CD4-positive, alpha-beta T cell treated with Interleukin-15 for 4 hours (primary cell): ENCODE measurements around the gene CFAP74.
"Not testable (repeated sequence)": the region's sequence is repeated elsewhere in the genome, so short reads cannot be mapped to it uniquely, and the experiment has no call there.

Source experiments
- DNase-seq: peaks from one replicate; pipeline ENCODE4 v3.0.0-alpha.2; 2020; ENCODE audit warnings: low spot score

The CFAP74 gene

GRCh38 chr1:1950940-1951339 lies 52.6 kb downstream of the CFAP74 start:
- DNase-seq = no peak

GRCh38 chr1:1948783-1949182 lies 54.8 kb downstream of the CFAP74 start:
- no peak for DNase-seq

- DNase-seq = no peak
These were observed 56.1 kb downstream of the CFAP74 start for GRCh38 chr1:1947493-1947892.

- DNase-seq = no peak
These were observed 57.0 kb downstream of the CFAP74 start for GRCh38 chr1:1946540-1946939.

- no peak for DNase-seq
These were observed 57.7 kb downstream of the CFAP74 start for GRCh38 chr1:1945782-1946393.

GRCh38 chr1:1943834-1944570 lies 59.6 kb downstream of the CFAP74 start:
- DNase-seq = peak; percentile 44

DNA sequence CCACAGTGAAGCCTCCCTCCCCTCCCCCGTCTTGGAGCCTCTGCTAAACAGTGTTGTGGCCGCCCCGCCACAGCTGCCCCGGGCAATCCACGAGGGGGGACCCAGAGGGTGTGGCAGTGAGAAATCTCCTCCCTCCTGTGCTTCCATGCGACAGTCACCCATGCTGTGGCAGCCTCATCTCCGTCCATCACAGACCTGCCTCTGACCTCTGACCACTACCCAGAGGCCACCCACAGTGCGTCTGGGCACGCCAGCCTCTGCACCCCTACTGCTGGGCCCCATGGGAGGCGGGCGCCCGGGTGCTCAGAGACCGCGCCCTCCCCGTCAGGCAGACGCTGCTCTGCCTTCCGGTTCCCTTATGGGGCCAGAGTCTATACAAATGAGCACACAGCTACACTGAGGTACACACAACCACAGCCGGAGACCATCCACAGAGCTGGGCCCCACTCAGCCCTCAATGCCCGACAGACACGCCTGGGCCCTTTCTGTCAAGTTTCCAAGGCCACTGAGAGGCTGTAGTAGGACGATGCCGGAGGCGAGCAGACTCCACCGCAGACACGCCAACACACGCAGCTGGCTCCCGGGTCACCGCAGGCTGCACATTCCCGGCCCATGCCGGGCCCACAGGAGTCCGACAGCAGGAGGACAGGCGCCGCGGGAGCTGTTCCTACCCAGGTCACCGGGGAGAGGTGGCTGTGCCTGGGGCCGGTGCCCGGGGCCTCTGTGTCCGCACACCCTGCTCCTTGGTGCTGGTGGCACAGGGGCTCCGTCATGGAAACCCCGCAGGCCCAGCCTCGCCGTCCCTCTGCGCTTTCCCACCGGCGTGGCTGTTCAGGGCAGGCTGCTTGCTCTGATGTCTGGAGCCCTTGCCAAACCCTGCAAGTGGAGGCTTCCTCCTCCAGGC lies 60.6 kb downstream of the CFAP74 start:
- no peak for DNase-seq

- DNase-seq = no peak
These were observed 61.5 kb downstream of the CFAP74 start for GRCh38 chr1:1941868-1942752.

DNA sequence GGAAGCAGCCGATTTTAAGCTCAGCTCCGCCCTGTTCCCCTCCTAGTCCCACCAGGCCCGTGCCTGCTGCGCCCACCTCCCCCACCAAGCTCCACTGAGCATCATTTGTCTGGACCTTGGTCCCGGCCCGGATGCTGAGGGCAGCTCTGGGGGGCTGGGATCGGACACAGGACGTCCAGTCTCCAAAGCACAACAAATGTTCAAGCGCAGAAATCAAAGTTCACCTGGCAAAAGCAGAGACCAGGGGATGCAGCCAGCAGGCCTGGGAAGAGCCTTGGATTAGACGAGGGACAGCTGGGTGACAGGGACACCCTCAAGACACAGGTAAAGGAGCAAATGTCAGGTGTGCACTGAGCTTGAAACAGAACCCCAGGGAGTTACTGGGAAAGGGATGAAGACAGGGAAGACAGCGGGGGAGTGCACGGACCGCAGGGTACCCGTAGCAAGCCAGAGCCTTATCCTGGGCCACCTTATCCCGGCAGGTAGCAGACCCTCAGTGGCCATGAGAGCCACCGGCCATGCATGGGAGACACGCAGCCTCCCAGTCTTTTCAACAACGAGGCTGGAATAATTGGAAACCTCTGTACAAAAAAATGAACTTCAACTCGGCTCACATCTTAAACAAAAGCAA lies 62.3 kb downstream of the CFAP74 start:
- DNase-seq = no peak

DNA sequence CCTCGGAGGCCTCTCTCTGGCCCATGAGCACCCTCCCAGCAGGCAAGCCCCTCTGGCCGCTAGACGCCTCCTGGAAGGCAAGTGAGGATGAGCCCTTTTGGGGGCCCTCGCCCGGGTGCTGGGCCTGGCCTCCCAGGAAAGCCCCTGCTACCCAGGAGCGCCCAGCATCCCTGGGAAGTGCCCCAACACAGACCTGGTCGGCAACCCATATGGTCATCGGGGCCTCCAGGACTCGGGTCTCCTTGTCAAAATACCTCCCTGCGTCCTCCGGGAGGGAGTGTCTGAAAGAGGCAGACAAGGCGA lies 63.5 kb downstream of the CFAP74 start:
- no peak for DNase-seq

DNA sequence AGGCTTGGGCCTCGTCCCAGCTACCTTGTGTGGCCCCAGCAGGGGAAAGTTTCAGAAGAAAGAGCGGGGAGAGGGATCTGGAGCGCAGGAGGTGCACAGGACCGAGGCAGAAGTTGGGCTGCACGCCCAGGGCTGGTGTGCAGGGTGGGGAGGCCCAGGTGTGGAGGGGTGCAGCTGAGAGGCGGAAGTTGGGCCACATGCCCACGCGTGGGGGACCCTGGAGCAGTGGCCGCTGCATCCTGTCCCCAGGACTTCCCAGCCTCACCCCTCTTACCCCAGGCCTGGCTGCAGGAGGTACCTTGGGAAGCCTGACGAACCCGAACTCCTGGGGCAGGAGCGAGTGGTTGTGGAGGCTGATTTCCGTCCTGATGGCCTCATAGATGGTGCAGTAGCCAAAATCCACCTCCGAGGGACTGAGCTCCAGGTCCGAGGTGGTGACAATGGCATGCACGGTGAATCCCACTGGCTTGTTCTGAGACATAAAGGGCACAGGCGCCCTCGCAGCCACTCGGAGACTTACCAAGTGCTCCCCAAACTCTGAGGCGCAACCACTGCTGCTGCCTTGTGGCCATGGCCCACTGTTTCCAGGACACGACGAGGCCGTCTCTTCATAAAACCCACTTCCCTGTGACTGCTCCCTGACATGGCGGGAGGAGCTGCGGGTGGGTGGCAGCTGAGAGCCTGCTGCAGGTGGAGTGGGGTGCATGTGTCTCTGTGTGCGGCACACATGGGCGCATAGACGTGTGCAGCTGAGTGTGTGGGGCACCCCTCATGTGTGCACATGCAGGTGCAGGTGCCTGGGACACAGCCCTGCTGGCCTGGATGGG lies 64.1 kb downstream of the CFAP74 start:
- no peak for DNase-seq

- DNase-seq = no peak
These were observed 64.8 kb downstream of the CFAP74 start for GRCh38 chr1:1938613-1939295.

- DNase-seq = no peak
These were observed 65.4 kb downstream of the CFAP74 start for GRCh38 chr1:1938276-1938573.

- no peak for DNase-seq
These were observed 65.9 kb downstream of the CFAP74 start for GRCh38 chr1:1937549-1938275.

GRCh38 chr1:1937061-1937460 lies 66.5 kb downstream of the CFAP74 start:
- DNase-seq = no peak

- not testable (repeated sequence) for DNase-seq
These were observed 68.7 kb downstream of the CFAP74 start for GRCh38 chr1:1934848-1935247.

- no peak for DNase-seq
These were observed 73.7 kb downstream of the CFAP74 start for GRCh38 chr1:1929639-1930545.

GRCh38 chr1:1929102-1929638 lies 74.4 kb downstream of the CFAP74 start:
- DNase-seq = no peak
